IMR-90 (cell line): ENCODE data around the gene ZFYVE28. TPM values are rescaled to one million over a fixed set of nuclear protein-coding genes. Genes with fewer than 3 reads are reported as not detected.

Experiments used
- ATAC-seq: fragments of 200-7000 bp; cut with Tn5 transposase; 2 replicates; pipeline ENCODE4 v1.9.1; 2020; ENCODE audit warnings: low read depth, mild to moderate bottlenecking, moderate library complexity
- BruUV-seq: library from RNA; stranded (reverse); fragments of 400-500 nt; replicated peaks from 2 replicates; lab custom pipeline; 2021; lab: Mats Ljungman, UMichigan
- CTCF ChIA-PET: fragments of 300-600 bp; formaldehyde crosslinking; extraction: SDS; loops from one replicate; lab custom pipeline; 2021; ENCODE audit warnings: antibody characterized with exemption; lab: Yijun Ruan, JAX
- POLR2A ChIA-PET: fragments of 300-600 bp; sonication (Branson Sonifier 250); formaldehyde crosslinking; loops from one replicate; lab custom pipeline; 2022; ENCODE audit warnings: antibody characterized with exemption; ENCODE audit not compliant: unreplicated experiment; lab: Charles Lee
- DNase-seq: peaks from one replicate; pipeline ENCODE4 v3.0.0; 2013
- H2AFZ ChIP-seq: replicated peaks from 2 replicates; pipeline ENCODE3; 2013; ENCODE audit warnings: low read length, mild to moderate bottlenecking; ENCODE audit not compliant: poor library complexity
- H2AK5ac ChIP-seq: 2 replicates; pipeline ENCODE4 v1.6.1; 2013; ENCODE audit warnings: low read depth, low read length, inconsistent platforms
- H2AK9ac ChIP-seq: replicated peaks from 2 replicates; pipeline ENCODE3; 2013; ENCODE audit warnings: mild to moderate bottlenecking, low read depth, low read length, moderate library complexity; ENCODE audit not compliant: poor library complexity
- H2BK120ac ChIP-seq: 2 replicates; pipeline ENCODE4 v1.6.1; 2013; ENCODE audit warnings: low read depth, low read length, inconsistent platforms
- H2BK15ac ChIP-seq: 3 replicates; pipeline ENCODE4 v1.6.1; 2013; ENCODE audit warnings: low read depth, low read length, inconsistent platforms
- H2BK20ac ChIP-seq: 2 replicates; pipeline ENCODE4 v1.6.1; 2013; ENCODE audit warnings: low read depth, mild to moderate bottlenecking, inconsistent platforms, low read length, moderate library complexity
- H2BK5ac ChIP-seq: 2 replicates; pipeline ENCODE4 v1.6.1; 2013; ENCODE audit warnings: mild to moderate bottlenecking, low read depth, low read length, inconsistent platforms; ENCODE audit not compliant: poor library complexity, severe bottlenecking
- H3K14ac ChIP-seq: replicated peaks from 2 replicates; pipeline ENCODE4 v1.6.1; 2013; ENCODE audit warnings: low read depth, low read length, inconsistent platforms
- H3K18ac ChIP-seq: 2 replicates; pipeline ENCODE4 v1.6.1; 2013; ENCODE audit warnings: low read depth, low read length, control low read depth
- H3K23ac ChIP-seq: 2 replicates; pipeline ENCODE4 v1.6.1; 2013; ENCODE audit warnings: low read depth, low read length, inconsistent platforms
- H3K27ac ChIP-seq: 2 replicates; pipeline ENCODE4 v1.5.1; 2013; ENCODE audit warnings: mild to moderate bottlenecking, control low read depth, low read length; ENCODE audit not compliant: insufficient read depth
- H3K27me3 ChIP-seq: 2 replicates; pipeline ENCODE4 v1.6.1; 2013; ENCODE audit warnings: low read length; ENCODE audit not compliant: control insufficient read depth, insufficient read depth
- H3K36me3 ChIP-seq: 2 replicates; pipeline ENCODE4 v1.6.1; 2013; ENCODE audit warnings: low read length, mixed read lengths; ENCODE audit not compliant: control insufficient read depth, insufficient read depth
- H3K4ac ChIP-seq: 2 replicates; pipeline ENCODE4 v1.6.1; 2013; ENCODE audit warnings: low read depth, low read length, inconsistent platforms
- H3K4me1 ChIP-seq: 2 replicates; pipeline ENCODE4 v1.6.1; 2013; ENCODE audit warnings: low read length, mixed read lengths; ENCODE audit not compliant: control insufficient read depth, insufficient read depth
- H3K4me2 ChIP-seq: 2 replicates; pipeline ENCODE4 v1.6.1; 2013; ENCODE audit warnings: low read depth, mild to moderate bottlenecking, control low read depth, low read length, moderate library complexity
- H3K4me3 ChIP-seq: 2 replicates; pipeline ENCODE4 v1.5.1; 2013; ENCODE audit warnings: low read depth, mild to moderate bottlenecking, control low read depth, low read length, moderate library complexity; ENCODE audit not compliant: insufficient read depth
- H3K56ac ChIP-seq: 2 replicates; pipeline ENCODE4 v1.6.1; 2013; ENCODE audit warnings: low read length, inconsistent platforms; ENCODE audit not compliant: insufficient read depth; ENCODE audit errors: extremely low read depth
- H3K79me1 ChIP-seq, 2 experiments: 2 replicates each; pipeline ENCODE4 v1.6.1; 2013; ENCODE audit warnings: low read length in 2 of 2, inconsistent platforms in 1 of 2, low read depth in 1 of 2
- H3K9ac ChIP-seq: 2 replicates; pipeline ENCODE4 v1.6.1; 2013; ENCODE audit warnings: low read depth, low read length, control low read depth
- H3K9me1 ChIP-seq: 2 replicates; pipeline ENCODE4 v1.6.1; 2013; ENCODE audit warnings: low read length, inconsistent platforms; ENCODE audit not compliant: insufficient read depth
- H3K9me3 ChIP-seq: 2 replicates; pipeline ENCODE4 v1.6.1; 2013; ENCODE audit warnings: low read length; ENCODE audit not compliant: control insufficient read depth, insufficient read depth
- H4K20me1 ChIP-seq: 2 replicates; pipeline ENCODE4 v1.6.1; 2013; ENCODE audit warnings: low read length, inconsistent platforms; ENCODE audit not compliant: insufficient read depth
- H4K5ac ChIP-seq: 2 replicates; pipeline ENCODE4 v1.6.1; 2013; ENCODE audit warnings: mild to moderate bottlenecking, low read depth, low read length, control low read depth
- H4K8ac ChIP-seq, 2 experiments: 2 replicates each; pipeline ENCODE4 v1.6.1; 2013; ENCODE audit warnings: low read depth in 2 of 2, low read length in 2 of 2, control low read depth in 1 of 2, inconsistent platforms in 1 of 2
- H4K91ac ChIP-seq: 2 replicates; pipeline ENCODE4 v1.6.1; 2013; ENCODE audit warnings: low read depth, low read length, inconsistent platforms; ENCODE audit not compliant: insufficient read depth
- BHLHE40 ChIP-seq: fragments of 150-350 bp; IDR thresholded peaks from 2 replicates; pipeline ENCODE4 v1.6.1; 2016; ENCODE audit warnings: mild to moderate bottlenecking, low read depth, low read length
- CEBPB ChIP-seq: IDR thresholded peaks from 2 replicates; pipeline ENCODE4 v1.6.1; 2012; ENCODE audit warnings: low read depth, low read length, improper control_type of control experiment
- CHD1 ChIP-seq: IDR thresholded peaks from 2 replicates; pipeline ENCODE4 v1.6.1; 2012; ENCODE audit warnings: low read depth, low read length, improper control_type of control experiment
- FOS ChIP-seq: fragments of 150-350 bp; IDR thresholded peaks from 2 replicates; pipeline ENCODE4 v1.6.1; 2016; ENCODE audit warnings: low read depth, low read length
- MAFK ChIP-seq: IDR thresholded peaks from 2 replicates; pipeline ENCODE4 v1.6.1; 2012; ENCODE audit warnings: low read depth, low read length, improper control_type of control experiment
- MAZ ChIP-seq: IDR thresholded peaks from 2 replicates; pipeline ENCODE4 v1.6.1; 2012; ENCODE audit warnings: low read depth, mild to moderate bottlenecking, low read length, improper control_type of control experiment, moderate library complexity, borderline replicate concordance
- MXI1 ChIP-seq: IDR thresholded peaks from 2 replicates; pipeline ENCODE4 v1.6.1; 2012; ENCODE audit warnings: low read depth, mild to moderate bottlenecking, low read length, moderate library complexity, borderline replicate concordance
- POLR2A ChIP-seq: IDR thresholded peaks from 2 replicates; pipeline ENCODE4 v1.6.1; 2012; ENCODE audit warnings: mild to moderate bottlenecking, low read depth, low read length
- RAD21 ChIP-seq: IDR thresholded peaks from 2 replicates; pipeline ENCODE4 v1.6.1; 2012; ENCODE audit warnings: low read length, improper control_type of control experiment
- RFX5 ChIP-seq: IDR thresholded peaks from 2 replicates; pipeline ENCODE4 v1.8.0; 2012; ENCODE audit warnings: low read depth, mild to moderate bottlenecking, low read length, moderate library complexity
- SMC3 ChIP-seq: fragments of 150-350 bp; IDR thresholded peaks from 2 replicates; pipeline ENCODE4 v1.6.1; 2016; ENCODE audit warnings: low read depth, mild to moderate bottlenecking, antibody characterized with exemption, low read length, moderate library complexity
- USF2 ChIP-seq: fragments of 150-350 bp; IDR thresholded peaks from 2 replicates; pipeline ENCODE4 v1.6.1; 2017; ENCODE audit warnings: mild to moderate bottlenecking, antibody characterized with exemption, low read length, low read depth
- WGBS, 2 experiments: methylation state at CpG; one replicate each; pipeline versions ENCODE4 v1.1.5 to v1.1.7; 2013; ENCODE audit warnings: missing lambda C conversion rate in 2 of 2; ENCODE audit not compliant: insufficient read length in 1 of 2; ENCODE audit errors: extremely low coverage in 2 of 2; 5-methylcytosine and 5-hydroxymethylcytosine counted together
- dilution Hi-C: fragments of 300-500 bp; cut with HindIII; formaldehyde crosslinking; loops from one replicate; pipeline ENCODE4 v1.14.3; 2018; ENCODE audit warnings: low sequenced_read_pairs; ENCODE audit not compliant: unreplicated experiment
- in situ Hi-C: fragments of 300-500 bp; cut with MboI; formaldehyde crosslinking; loops from 3 replicates; pipeline ENCODE4 v1.14.3; 2019; ENCODE audit warnings: low sequenced_read_pairs, inconsistent platforms, mixed read lengths
- intact Hi-C: fragments of 100-400 bp; cut with micrococcal nuclease; formaldehyde crosslinking; loops from 2 replicates; pipeline ENCODE4 v1.10.0; 2022
- polyA plus RNA-seq, 3 experiments: library from polyadenylated mRNA; depleted of rRNA; stranded (reverse); fragments of >200 nt; gene quantifications; 2 replicates each; pipeline ENCODE4 v1.2.3, GENCODE V29; 2012; ENCODE audit warnings: low replicate concordance in 1 of 3
- total RNA-seq: library from RNA; depleted of rRNA; stranded (reverse); fragments of >200 nt; gene quantifications from 2 replicates; pipeline ENCODE4 v1.2.3, GENCODE V29; 2012
- TF ChIP-seq, protein P1 (sequence below): conservative IDR thresholded peaks from 2 replicates; pipeline ENCODE4 v1.5.1; 2012; ENCODE audit warnings: mild to moderate bottlenecking, low read depth, low read length, improper control_type of control experiment

ZFYVE28 gene
- total and polyA plus RNA-seq, 2 of the 4 experiments (the other 2 are of a cell fraction), result 0.36 to 1.2 TPM

- Histone ChIP-seq H3K23ac (no peak overlapping the region), H4K8ac (no peak overlapping the region), H3K36me3 (no peaks in the 10 kb centered on the region), H2AFZ (no peak overlapping the region), H4K20me1 (no peaks in the 10 kb centered on the region; the same call in 1 of the 2 replicates), H4K91ac (no peak overlapping the region), H3K4me3 (no peak overlapping the region), H3K79me1 (no peaks in the 10 kb centered on the region), H3K4me2 (no peak overlapping the region), H3K56ac (no peak overlapping the region), H2BK120ac (no peak overlapping the region), H3K27me3 (peaks cover 19% of the 10 kb centered on the region), H2BK5ac (no peak overlapping the region), H3K4ac (no peak overlapping the region), H3K9ac (no peak overlapping the region), H3K14ac (no peak overlapping the region), H3K4me1 (no peaks in the 10 kb centered on the region), H3K9me3 (no peaks in the 10 kb centered on the region), H2AK5ac (no peak overlapping the region), H3K9me1 (no peaks in the 10 kb centered on the region), H3K18ac (no peak overlapping the region), H3K27ac (no peak overlapping the region), H2BK20ac (no peak overlapping the region), H4K5ac (no peak overlapping the region), H2AK9ac (no peak overlapping the region), H2BK15ac (no peak overlapping the region)
- in situ Hi-C loops (no loop called here), dilution Hi-C loops (no loop called here), intact Hi-C loops (no loop called here)
- no peak for DNase-seq
- ChIA-PET POLR2A (no interaction called here), CTCF (interaction anchor here (0.9 kb wide), 1 partner anchor 107 kb away, joined by 3 read pairs; no protein-coding TSS in a partner anchor)
- no TSS peak for BruUV-seq
- TF ChIP-seq MAFK (no peak), FOS (no peak), USF2 (no peak), MAZ (no peak), SMC3 (no peak), RFX5 (no peak), MXI1 (no peak), POLR2A (no peak), BHLHE40 (no peak), CEBPB (no peak), RAD21 (no peak), CHD1 (no peak)
- TF ChIP-seq, protein P1, sequence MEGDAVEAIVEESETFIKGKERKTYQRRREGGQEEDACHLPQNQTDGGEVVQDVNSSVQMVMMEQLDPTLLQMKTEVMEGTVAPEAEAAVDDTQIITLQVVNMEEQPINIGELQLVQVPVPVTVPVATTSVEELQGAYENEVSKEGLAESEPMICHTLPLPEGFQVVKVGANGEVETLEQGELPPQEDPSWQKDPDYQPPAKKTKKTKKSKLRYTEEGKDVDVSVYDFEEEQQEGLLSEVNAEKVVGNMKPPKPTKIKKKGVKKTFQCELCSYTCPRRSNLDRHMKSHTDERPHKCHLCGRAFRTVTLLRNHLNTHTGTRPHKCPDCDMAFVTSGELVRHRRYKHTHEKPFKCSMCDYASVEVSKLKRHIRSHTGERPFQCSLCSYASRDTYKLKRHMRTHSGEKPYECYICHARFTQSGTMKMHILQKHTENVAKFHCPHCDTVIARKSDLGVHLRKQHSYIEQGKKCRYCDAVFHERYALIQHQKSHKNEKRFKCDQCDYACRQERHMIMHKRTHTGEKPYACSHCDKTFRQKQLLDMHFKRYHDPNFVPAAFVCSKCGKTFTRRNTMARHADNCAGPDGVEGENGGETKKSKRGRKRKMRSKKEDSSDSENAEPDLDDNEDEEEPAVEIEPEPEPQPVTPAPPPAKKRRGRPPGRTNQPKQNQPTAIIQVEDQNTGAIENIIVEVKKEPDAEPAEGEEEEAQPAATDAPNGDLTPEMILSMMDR, result no peak
- ATAC-seq, result no peak
- 100% methylated on average over 1 of the region's 9 CpGs; no CpG with 5 or more reads in 1 of the 2 experiments for WGBS, 2 experiments
Observed at GRCh38 chr4:2445130-2445529, 26.7 kb upstream of the ZFYVE28 start.
